DOHH2 (cell line): ENCODE data around the gene AMFR.

Experiments used
- H3F3A ChIP-seq: fragments of 200-600 bp; sonication (generic), shearing (Covaris generic); 2 replicates; pipeline ENCODE4 v1.6.0; 2016; ENCODE audit warnings: antibody characterized with exemption, mild to moderate bottlenecking; ENCODE audit not compliant: control insufficient read depth, insufficient read depth
- H3K27ac ChIP-seq: fragments of 200-600 bp; sonication (generic); 2 replicates; pipeline ENCODE4 v1.5.1; 2014; ENCODE audit warnings: low read depth, mild to moderate bottlenecking, low read length, moderate library complexity
- H3K27me3 ChIP-seq: fragments of 200-600 bp; sonication (generic); 2 replicates; pipeline ENCODE4 v1.6.1; 2014; ENCODE audit warnings: mild to moderate bottlenecking, low read length, mixed read lengths; ENCODE audit not compliant: control insufficient read depth
- H3K36me3 ChIP-seq: fragments of 200-600 bp; sonication (generic); 2 replicates; pipeline ENCODE4 v1.6.1; 2014; ENCODE audit warnings: mild to moderate bottlenecking, low read length, moderate library complexity, mixed read lengths; ENCODE audit not compliant: control insufficient read depth
- H3K4me1 ChIP-seq: fragments of 200-600 bp; sonication (generic); 2 replicates; pipeline ENCODE4 v1.6.1; 2014; ENCODE audit warnings: mild to moderate bottlenecking, low read length, mixed read lengths; ENCODE audit not compliant: control insufficient read depth
- H3K4me2 ChIP-seq: fragments of 200-600 bp; sonication (generic); 2 replicates; pipeline ENCODE4 v1.6.0; 2014; ENCODE audit warnings: mild to moderate bottlenecking, low read length, moderate library complexity
- H3K4me3 ChIP-seq: fragments of 200-600 bp; sonication (generic); 2 replicates; pipeline ENCODE4 v1.5.1; 2014; ENCODE audit warnings: mild to moderate bottlenecking, low read length, mixed read lengths
- H3K79me2 ChIP-seq: fragments of 200-600 bp; sonication (generic); 2 replicates; pipeline ENCODE4 v1.6.1; 2014; ENCODE audit warnings: mild to moderate bottlenecking, low read length, mixed read lengths; ENCODE audit not compliant: control insufficient read depth
- H3K9me2 ChIP-seq: fragments of 200-600 bp; sonication (generic); replicated peaks from 2 replicates; pipeline ENCODE4 v1.6.1; 2014; ENCODE audit warnings: mild to moderate bottlenecking, low read length, mixed read lengths; ENCODE audit not compliant: control insufficient read depth
- H3K9me3 ChIP-seq: fragments of 200-600 bp; sonication (generic); 2 replicates; pipeline ENCODE4 v1.6.1; 2014; ENCODE audit warnings: antibody characterized with exemption, low read length, mixed read lengths; ENCODE audit not compliant: control insufficient read depth, insufficient read depth
- H4K20me1 ChIP-seq: fragments of 200-600 bp; sonication (generic); 2 replicates; pipeline ENCODE4 v1.6.0; 2014; ENCODE audit warnings: low read depth, mild to moderate bottlenecking, antibody characterized with exemption, low read length, moderate library complexity; ENCODE audit not compliant: control insufficient read depth, insufficient read depth
- EZH2phosphoT487 ChIP-seq: fragments of 200-600 bp; sonication (generic); IDR thresholded peaks from 2 replicates; pipeline ENCODE4 v1.6.1; 2017; ENCODE audit warnings: borderline replicate concordance, mild to moderate bottlenecking, antibody characterized with exemption, low read length, moderate library complexity, mixed read lengths
- TF ChIP-seq, protein P1 (sequence below): fragments of 200-600 bp; sonication (generic); IDR thresholded peaks from one replicate; pipeline ENCODE4 v1.5.1; 2014; ENCODE audit warnings: antibody characterized with exemption, mild to moderate bottlenecking, low read depth, low read length; ENCODE audit not compliant: poor library complexity, severe bottlenecking

Gene AMFR

DNA sequence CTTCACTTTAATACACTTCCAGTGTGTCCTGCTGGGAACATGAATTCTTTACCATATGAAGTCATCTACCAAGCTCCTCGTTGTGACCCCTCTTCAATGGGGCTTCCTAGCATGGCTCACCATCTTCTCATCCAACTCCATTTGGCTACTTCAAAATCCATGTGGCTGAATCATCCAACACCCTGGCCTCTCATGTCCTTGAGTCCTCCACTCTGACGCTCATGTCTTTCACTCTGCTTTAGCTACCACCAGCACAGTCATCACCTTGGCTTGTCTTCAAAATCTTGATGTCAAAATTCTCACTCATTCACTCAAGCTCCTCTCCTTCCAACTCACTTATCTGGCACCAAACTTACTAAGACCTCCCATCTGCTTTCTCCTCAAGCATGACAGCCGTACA, 35.8 kb downstream of the AMFR start:
- no peaks in the 10 kb centered on the region for H3K4me1 ChIP-seq
- H3K4me2 ChIP-seq, result no peak overlapping the region
- H3K4me3 ChIP-seq, result no peak overlapping the region
- H3K27ac ChIP-seq, result no peak overlapping the region
- no peaks in the 10 kb centered on the region for H4K20me1 ChIP-seq
- no peaks in the 10 kb centered on the region for H3K27me3 ChIP-seq
- peaks cover 67% of the 10 kb centered on the region for H3K36me3 ChIP-seq
- no peaks in the 10 kb centered on the region for H3K9me2 ChIP-seq
- no peak for TF ChIP-seq EZH2phosphoT487
- TF ChIP-seq, protein P1, sequence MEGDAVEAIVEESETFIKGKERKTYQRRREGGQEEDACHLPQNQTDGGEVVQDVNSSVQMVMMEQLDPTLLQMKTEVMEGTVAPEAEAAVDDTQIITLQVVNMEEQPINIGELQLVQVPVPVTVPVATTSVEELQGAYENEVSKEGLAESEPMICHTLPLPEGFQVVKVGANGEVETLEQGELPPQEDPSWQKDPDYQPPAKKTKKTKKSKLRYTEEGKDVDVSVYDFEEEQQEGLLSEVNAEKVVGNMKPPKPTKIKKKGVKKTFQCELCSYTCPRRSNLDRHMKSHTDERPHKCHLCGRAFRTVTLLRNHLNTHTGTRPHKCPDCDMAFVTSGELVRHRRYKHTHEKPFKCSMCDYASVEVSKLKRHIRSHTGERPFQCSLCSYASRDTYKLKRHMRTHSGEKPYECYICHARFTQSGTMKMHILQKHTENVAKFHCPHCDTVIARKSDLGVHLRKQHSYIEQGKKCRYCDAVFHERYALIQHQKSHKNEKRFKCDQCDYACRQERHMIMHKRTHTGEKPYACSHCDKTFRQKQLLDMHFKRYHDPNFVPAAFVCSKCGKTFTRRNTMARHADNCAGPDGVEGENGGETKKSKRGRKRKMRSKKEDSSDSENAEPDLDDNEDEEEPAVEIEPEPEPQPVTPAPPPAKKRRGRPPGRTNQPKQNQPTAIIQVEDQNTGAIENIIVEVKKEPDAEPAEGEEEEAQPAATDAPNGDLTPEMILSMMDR, result no peak
- H3K79me2 ChIP-seq, result peaks cover 23% of the 10 kb centered on the region
- no peaks in the 10 kb centered on the region for H3F3A ChIP-seq
- H3K9me3 ChIP-seq, result no peaks in the 10 kb centered on the region

DNA sequence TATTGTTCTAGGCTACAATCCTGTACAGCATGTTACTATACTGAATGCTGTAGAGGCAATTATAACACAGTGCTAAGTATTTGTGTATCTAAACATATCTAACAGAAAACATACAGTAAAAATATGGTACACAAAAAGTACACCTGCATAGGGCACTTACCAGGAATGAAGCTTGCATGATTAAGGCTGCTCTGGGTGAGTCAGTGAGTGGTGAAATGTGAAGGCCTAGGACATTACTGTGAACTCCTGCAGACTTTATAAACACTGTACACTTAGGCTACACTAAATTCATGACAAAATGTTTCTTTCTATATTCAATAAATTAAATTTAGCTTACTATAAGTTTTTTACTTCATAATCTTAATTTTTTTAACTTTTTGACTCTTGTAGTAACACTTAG, 37.1 kb downstream of the AMFR start:
- peaks cover 80% of the 10 kb centered on the region for H3K36me3 ChIP-seq
- H3K4me2 ChIP-seq, result no peak overlapping the region
- no peaks in the 10 kb centered on the region for H3K4me1 ChIP-seq
- H3K79me2 ChIP-seq, result peaks cover 27% of the 10 kb centered on the region
- H3K9me2 ChIP-seq, result no peaks in the 10 kb centered on the region
- H4K20me1 ChIP-seq, result no peaks in the 10 kb centered on the region
- H3K27me3 ChIP-seq, result no peaks in the 10 kb centered on the region
- H3F3A ChIP-seq, result no peaks in the 10 kb centered on the region
- no peak overlapping the region for H3K4me3 ChIP-seq
- no peaks in the 10 kb centered on the region; the same call in 1 of the 2 replicates for H3K9me3 ChIP-seq
- TF ChIP-seq, protein P1, result no peak
- TF ChIP-seq EZH2phosphoT487, result no peak
- no peak overlapping the region for H3K27ac ChIP-seq

DNA sequence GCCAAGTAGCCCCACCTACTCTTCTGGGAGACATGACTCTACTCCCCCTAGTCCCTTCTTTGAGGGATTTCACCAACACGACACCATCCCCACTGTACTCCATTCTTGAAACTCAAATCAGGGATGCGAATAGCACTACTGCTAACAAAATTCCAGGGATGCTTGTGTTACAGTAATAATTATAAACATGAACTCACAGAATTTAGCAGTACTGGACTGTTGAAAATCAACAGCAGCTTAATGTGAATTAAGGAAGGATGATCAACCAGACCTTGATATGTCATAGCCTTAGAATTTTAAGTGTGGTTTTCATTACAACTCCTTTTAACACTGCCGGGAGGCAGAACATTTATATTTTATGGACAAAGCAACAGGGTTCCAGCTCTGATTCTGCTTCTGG, 37.9 kb downstream of the AMFR start:
- Histone ChIP-seq H3K4me1 (no peaks in the 10 kb centered on the region), H3K36me3 (peaks cover 86% of the 10 kb centered on the region), H3K4me2 (no peak overlapping the region)

More for the DNA sequence above, 37.9 kb downstream of the AMFR start:
- Histone ChIP-seq H3K27ac (no peak overlapping the region), H3K9me2 (no peaks in the 10 kb centered on the region), H4K20me1 (no peaks in the 10 kb centered on the region), H3F3A (no peaks in the 10 kb centered on the region), H3K9me3 (peaks cover 3% of the 10 kb centered on the region), H3K4me3 (no peak overlapping the region), H3K27me3 (no peaks in the 10 kb centered on the region), H3K79me2 (peaks cover 33% of the 10 kb centered on the region)
- TF ChIP-seq EZH2phosphoT487, result no peak
- TF ChIP-seq, protein P1, result no peak
